NK-92 (cell line): ENCODE results near the gene SMARCA5.
"Not testable (repeated sequence)": the region's sequence is repeated elsewhere in the genome, so short reads cannot be mapped to it uniquely, and the experiment has no call there.

ENCODE experiments used
- DNase-seq: peaks from one replicate; lab custom pipeline; 2025; ENCODE audit not compliant: unreplicated experiment; lab: John Stamatoyannopoulos, UW

The SMARCA5 gene, protein sequence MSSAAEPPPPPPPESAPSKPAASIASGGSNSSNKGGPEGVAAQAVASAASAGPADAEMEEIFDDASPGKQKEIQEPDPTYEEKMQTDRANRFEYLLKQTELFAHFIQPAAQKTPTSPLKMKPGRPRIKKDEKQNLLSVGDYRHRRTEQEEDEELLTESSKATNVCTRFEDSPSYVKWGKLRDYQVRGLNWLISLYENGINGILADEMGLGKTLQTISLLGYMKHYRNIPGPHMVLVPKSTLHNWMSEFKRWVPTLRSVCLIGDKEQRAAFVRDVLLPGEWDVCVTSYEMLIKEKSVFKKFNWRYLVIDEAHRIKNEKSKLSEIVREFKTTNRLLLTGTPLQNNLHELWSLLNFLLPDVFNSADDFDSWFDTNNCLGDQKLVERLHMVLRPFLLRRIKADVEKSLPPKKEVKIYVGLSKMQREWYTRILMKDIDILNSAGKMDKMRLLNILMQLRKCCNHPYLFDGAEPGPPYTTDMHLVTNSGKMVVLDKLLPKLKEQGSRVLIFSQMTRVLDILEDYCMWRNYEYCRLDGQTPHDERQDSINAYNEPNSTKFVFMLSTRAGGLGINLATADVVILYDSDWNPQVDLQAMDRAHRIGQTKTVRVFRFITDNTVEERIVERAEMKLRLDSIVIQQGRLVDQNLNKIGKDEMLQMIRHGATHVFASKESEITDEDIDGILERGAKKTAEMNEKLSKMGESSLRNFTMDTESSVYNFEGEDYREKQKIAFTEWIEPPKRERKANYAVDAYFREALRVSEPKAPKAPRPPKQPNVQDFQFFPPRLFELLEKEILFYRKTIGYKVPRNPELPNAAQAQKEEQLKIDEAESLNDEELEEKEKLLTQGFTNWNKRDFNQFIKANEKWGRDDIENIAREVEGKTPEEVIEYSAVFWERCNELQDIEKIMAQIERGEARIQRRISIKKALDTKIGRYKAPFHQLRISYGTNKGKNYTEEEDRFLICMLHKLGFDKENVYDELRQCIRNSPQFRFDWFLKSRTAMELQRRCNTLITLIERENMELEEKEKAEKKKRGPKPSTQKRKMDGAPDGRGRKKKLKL

DNA sequence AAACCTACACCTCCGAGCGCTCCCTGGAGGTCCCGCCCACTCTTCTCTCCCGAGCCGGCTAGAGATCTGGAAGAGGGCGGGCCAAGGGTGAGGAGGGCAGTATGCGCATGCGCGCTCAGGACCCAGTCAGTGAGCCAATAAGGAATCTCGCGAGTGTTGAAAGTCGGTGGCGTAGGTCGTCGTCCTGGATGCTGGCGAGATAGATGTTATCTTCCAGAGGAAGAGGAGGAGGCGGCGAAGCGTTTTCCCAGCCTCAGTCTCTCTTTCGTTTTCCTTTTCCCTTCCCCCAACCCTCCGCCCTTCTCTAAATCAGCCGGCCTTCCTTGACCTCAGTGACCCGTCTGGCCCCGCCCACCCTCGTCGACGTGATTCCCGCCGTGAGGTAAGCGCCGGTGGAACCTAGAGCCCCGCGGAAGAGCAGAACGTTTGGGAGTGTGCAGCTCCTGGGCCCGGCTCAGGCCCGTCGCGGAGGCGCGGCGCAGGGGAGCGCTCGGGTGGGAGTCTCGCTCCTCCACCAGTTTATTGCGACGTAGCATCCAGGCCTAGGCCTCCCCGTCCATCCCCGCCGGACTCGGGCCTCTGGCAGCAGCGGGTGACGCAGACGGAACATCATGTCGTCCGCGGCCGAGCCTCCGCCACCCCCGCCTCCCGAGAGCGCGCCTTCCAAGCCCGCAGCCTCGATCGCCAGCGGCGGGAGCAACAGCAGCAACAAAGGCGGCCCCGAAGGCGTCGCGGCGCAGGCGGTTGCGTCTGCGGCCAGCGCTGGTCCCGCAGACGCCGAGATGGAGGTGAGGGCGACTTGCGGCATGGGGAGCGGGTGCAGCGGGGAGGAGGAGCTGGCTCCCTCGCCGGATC, at the start of gene SMARCA5:
Gene SMARCA5 (plus strand): TSS at position 389 of the 855 bp plus-strand sequence. CDS start 223 bp downstream, at position 612.
- DNase-seq: peak; percentile 76

DNA sequence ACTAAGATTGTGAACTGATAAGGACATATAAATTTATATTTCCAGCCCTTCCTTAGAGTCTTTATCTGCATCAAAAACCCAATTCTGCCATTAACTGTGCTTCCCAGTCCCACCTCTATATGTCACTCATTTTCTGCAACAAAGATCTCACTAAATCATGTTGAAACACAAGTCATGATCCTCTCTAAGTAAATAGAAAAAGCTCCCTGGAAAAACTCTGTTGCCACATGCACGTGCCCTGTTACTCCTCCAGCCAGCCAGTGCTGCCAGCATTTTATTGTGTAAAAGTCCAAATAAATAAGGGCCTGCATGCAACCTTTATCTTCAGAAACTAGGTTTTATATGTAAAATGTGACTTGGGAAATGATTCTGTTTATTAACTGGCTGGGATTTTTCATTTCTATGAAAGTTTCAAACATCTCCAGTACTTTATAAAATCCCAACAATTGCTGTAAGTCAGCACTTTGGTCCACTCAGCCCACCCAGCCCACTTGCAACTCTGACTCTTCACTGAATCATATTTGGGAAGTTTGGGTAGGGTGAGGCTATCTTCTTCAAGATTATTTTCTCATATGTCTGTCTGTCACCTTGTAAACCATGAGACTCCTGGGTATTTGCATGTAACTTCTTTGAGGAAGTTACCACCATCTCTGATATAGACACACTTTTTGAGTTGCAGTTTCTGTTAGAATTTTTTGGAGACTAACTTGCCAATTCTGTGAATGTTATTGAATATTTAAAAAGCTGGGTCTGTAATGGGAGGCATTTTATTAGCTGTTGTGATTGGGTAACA, 40.0 kb upstream of the SMARCA5 start:
- DNase-seq: no peak

DNA sequence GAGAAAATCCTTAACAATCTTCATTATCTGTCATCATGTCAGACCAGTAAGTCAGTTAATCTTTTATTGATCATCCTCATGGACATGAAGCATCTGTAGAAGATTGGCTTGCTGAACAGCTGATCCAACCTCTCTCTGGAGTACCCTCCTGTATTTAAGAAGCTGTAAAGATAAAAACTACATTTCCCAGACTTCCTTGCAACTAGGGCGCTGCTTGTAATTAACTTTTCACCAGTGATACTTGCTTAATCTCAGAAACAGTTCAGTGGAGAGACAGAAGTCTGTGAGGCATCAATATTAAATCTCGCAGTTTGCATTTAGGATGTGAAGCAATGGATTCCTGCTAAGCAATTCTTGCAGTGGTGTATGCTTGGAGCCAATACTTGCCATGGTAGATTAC, 36.0 kb upstream of the SMARCA5 start:
- no peak for DNase-seq

DNA sequence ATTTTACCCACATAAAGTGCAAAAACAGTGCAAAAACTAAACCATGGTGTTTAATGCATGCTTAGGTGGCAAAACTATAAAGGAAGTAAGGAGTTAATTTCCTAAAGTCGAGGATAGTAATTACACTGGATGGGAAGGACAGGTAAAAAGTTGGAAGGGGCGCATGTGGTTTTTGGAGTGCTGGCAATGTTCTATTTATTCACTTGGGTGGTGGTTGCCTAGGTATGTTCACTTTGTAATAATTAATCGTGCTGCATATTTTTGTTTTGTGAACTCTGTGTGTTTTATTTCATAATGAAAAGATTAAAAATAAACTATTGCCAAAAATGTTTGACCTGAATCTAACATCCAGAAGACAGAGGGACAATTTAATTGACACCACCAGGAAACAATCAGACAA, 32.1 kb upstream of the SMARCA5 start:
- DNase-seq: no peak

DNA sequence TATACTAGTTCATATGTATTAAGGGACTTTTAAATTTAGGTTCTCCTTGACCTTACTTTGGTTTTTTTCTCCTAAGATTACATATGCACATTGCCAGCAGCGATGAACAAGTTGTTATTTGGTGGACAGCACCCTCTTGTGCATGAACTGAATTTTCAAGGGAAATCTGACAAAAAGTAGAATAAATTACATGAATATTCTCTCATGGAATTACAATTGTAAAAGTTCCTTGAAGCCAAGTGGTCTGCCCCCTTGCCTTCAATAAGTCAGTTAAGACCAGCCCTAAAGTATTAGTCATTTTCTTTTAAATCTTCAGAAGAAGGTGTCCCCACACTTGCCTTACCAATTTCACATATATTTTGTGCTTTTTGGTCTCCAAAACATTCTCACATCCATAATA, 30.7 kb upstream of the SMARCA5 start:
- DNase-seq: no peak

DNA sequence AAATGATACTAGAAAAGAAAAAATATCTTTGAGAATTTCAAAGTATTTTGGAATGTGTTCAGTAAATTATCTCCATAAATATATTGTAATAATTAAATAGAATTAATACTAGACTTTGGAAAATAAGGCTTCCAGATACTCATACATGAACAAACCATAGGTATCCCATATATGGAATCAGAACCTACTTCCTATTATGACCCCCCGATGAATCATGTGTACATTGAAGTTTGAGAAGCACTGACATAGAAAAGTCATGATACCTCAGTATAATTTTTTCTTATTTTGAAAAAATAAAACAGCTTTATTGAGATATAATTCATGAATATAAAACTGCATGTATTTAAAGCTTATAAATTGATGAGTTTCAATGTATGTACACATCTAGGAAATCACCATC, 27.2 kb upstream of the SMARCA5 start:
- DNase-seq: no peak

DNA sequence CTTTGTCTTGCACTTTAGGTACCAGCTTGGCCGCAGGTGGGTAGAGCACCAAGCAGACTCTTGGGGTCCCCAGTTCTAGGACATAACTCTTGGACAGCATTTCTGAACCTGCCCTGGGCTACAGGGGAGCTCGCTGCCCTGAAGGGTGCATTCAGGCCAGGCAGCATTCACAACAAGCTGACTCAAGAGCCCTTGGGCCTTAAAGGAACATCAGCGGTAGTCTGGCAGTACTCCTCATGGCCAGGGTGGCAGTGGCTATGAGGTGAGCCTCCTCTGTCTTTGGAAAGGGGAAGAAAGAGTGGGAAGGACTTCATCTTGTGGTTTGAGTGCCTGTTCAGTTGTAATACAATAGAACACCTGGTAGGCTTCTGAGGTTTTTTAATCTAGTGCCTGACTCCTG, 24.8 kb upstream of the SMARCA5 start:
- DNase-seq: no peak

DNA sequence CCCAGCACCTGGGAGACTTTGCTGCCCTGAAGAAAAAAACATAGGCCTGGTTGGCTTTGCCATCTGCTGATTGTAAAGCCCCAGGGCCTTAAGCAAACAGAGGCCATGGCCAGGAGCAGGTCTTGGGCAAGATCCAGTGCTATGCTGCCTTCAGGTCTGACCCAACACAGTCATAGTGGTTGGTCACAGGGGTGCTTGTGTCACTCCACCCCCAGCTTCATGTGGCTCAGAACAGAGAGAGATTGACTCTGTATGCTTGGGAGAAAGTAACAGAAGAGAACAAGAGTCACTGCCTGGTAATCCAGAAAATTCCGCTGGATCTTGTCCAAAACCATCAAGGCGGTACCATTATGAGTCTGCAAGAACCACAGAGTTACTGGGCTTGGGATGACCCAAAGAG, 24.4 kb upstream of the SMARCA5 start:
- no peak for DNase-seq

DNA sequence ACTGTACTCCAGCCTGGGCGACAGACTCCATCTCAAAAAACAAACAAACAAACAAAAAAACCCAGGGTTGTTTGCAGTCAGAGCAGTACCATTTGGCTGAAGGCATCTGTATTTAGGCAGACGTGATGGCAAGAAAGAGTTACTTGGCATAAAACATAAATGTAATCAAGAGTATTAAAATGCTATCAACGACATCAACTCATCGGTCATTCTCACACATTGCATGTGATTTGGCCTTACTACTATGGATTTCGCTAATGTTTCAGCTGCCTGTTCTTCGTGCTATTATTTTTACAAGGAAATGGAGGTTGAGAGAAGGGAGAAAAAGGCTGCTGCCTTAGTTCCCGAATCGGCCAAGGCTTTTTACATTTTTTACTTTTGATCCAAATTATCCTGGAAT, 15.5 kb upstream of the SMARCA5 start:
- no peak for DNase-seq

DNA sequence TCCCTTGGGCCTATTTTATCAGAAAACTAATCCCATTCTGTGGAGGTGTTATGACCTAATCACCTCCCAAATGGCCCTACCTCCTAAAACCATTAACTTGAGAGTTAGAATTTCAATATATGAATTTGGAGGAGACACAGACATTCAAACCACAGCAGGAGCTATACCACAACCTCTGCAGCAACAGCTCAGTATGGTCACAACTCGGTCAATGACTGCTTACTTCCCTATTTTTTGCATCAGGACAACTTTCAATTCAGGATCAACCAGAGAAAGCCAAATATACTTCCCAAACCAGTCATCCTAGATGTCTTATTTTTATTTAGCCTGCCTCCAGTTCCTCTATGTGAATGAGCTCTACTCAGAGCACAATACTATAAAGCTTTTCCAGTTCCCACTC, 11.3 kb upstream of the SMARCA5 start:
- DNase-seq: no peak

DNA sequence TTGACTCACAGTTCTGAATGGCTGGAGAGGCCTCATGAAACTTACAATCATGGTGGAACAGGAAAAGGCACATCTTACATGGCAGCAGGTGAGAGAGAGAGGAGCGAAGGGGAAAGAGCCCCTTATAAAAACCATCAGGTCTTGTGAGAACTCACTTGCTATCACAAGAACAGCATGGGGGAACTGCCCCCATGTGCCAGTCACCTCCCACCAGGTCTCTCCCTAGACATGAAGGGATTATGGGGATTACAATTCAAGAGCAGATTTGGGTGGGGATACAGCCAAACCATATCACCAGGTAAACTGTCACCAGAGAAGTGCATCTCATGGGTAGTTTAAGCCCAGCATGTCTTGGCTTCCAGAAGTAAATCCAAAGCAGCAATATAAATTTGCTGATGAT, 7.5 kb upstream of the SMARCA5 start:
- DNase-seq: no peak

DNA sequence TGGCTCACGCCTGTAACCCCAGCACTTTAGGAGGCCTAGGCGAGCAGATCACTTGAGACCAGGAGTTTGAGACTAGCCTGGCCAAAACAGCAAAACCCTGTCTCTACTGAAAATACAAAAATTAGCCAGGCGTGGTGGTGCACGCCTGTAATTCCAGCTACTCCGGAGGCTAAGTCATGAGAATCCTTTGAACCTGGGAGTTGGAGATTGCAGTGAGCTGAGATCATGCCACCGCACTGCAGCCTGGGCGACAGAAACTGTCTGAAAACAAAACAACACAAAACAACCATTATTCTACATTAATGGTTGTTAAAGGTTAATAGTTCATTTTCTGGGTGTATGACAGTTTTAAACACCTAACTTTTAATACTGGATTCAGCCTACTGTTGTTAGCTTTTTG, 1.6 kb upstream of the SMARCA5 start:
- DNase-seq: no peak

DNA sequence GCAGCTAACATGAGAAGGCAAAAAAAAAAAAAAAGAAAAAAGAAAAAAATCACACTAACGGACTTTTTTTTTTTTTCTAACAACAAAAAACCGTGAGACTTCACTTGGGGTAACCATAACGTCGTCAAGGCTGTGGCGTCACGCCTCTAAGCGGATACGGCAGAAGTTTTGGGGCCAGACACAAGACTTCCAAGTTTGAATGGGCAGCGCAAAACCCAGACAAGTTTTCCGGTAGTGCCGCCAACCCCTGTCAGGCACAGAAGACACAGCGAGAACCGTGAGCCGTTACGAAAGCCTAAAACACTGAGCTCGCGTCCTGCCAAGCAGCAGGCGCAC, 556 bp upstream of the SMARCA5 start:
- peak; percentile 63 for DNase-seq

DNA sequence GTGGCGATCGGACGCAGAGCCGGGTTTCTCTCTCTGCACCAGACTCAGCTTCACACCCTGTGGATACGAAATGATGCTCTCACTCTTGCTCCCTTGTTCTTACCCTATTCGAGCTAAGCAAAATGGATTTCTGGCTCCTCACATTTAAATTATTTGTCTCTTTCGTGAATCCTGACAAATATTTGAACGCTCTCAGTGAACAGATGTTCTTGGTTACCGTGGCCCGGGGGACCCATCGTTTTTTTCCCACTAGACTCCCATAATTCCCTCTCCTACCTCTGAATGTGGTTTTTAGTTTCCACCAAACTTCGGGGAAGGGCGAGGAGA, 630 bp downstream of the SMARCA5 start:
- no peak for DNase-seq

DNA sequence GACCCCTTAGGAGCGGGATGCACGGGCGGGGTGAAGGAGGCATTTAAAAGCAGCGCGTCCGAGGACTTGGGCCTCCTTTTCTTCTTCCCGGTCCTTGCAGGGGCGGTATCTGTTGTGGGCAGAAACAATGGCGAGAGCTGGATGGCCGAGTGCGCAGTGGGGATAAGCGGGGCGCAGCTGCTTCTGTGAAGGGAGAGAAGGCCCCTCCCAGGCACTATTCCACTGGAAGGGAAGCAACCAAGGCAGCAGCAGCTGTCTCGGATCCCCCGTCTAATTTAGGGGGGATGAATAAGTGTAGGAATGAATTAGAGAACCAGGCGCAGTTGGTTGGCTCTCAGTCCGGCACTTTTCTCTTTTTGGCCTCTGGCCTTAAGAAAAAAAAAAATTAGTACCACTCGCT, 995 bp downstream of the SMARCA5 start:
- DNase-seq: no peak

DNA sequence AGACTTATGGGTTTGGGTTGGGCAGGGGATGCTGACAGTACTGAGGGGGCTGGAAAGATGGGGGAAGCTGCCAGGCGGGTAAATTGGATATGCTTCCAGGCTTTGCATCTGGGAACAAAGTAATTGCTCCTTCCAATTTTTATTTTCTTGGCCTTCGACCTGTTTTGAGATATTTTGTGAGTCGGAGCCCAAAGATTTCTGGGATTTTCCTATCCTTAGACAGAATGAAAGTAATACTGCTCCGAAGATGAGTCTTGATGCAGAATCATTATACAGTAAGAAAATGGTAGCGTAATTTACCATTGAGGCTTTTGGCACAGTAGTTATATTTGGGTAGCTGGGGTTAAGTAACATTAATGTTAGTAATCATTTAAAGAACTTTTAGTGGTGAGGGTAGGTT, 1.4 kb downstream of the SMARCA5 start:
- DNase-seq: no peak

DNA sequence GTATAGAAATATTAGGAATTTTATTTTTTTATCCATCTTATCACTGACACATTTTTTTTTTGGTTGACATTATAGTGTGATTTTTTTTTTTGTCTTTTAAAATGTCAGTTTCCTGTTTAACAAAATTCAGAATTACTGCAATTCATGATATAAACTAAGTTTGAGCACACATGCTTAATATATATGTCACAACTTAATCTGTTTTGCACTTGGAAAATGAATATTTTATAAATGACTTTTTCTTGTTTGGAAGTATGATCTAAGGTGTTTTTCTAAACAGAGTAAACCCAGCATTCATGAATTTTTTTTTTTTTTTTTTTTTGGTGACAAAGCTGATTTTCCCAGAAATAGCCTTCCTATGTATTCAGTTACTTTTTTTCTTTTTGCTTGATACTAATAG, 2.4 kb downstream of the SMARCA5 start:
- no peak for DNase-seq

DNA sequence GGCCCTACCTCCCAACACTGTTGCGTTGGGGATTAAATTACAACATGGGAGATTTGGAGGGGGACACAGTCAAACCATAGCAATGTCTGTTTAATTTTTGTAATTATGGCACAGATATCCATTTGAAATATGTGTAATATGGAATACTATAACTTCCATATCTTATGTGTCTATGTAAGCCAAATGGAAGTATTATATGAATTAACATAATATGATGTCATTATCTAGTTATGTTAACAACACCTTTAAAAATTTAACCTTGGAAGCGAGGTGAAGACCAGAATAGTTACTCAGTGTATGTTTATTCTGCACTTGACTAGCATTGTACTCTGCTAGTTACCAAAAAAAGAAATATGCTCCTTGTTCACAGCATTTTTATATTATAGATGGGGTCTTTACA, 4.3 kb downstream of the SMARCA5 start:
- no peak for DNase-seq

DNA sequence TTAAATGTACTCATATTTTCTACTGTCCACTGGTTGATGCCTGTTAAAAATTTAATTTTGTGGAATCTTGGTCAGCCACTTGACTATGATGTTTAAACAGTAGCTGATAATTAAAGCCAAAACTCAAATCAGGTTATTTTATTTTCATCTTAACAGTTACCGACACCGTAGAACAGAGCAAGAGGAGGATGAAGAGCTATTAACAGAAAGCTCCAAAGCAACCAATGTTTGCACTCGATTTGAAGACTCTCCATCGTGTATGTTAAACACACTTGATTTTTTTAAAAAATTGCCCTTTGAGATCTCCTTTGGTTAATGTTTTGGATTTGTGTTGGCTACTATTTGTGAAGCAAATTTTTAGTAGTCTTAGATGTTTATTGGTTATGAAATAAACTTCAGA, 10.7 kb downstream of the SMARCA5 start:
- no peak for DNase-seq

DNA sequence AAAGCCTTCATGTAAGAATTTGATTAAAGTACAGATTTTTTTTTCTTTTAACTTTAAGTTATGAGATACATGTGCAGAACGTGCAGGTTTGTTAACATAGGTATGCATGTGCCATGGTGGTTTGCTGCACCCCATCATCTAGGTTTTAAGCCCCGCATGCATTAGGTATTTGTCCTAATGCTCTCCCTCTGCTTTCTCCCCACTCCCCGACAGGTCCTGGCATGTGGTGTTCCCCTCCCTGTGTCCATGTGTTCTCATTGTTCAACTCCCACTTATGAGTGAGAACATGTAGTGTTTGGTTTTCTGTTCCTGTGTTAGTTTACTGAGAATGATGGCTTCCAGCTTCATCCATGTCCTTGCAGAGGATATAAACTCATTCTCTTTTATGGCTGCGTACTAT, 14.5 kb downstream of the SMARCA5 start:
- not testable (repeated sequence) for DNase-seq
